ENCODE data around the gene CDH4.

CDH4 gene

DNA sequence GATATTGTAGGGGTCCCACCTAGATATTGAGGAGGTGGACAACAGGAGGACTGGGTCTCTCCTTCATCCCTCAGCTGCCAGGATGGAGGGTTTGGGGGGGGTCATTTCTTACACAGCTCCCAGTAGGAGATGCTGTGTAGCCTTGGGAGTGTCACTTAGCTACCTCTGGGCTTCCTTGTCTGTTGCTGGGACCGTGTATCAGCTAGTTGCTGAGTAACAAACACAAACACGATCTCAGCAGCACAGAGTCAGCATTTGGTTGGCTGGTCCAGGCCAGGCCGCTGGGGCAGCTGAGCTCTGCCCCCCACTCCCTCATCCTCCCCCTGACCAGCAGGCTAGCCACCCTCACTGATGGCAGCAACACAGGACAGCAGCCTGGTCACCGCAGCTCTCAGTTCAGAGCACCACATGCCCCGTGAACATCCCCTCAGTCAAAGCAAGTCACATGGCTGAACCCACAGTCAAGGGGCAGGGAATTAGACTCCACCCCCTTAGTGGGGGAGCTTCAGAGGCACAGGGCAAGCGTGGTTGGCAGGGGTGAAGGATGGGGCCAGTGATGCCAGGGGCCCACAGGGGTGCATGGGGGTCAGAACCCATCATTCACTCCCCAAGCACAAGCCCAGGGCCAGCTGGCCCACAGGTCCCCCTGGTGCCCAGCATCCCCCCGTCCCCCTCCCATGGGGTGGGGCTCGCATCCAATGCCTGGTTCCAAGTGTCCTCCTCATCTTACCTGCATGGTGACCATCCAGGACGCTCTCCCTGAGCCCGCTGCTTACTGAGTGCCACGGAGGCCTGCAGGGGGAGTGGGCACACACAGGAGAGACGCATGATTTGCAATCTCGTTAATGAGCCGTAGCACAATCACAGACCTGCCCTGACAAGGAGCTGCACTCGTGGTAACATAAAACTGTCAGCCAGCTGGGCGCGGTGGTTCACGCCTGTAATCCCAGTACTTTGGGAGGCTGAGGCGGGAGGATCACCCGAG, 701.3 kb downstream of the CDH4 start:
- Histone ChIP-seq H3K79me1 (ENCODE audit: low read length) (no peaks in the 10 kb centered on the region), H3K79me2 (ENCODE audit: control insufficient read depth, insufficient read depth, low read length) (no peaks in the 10 kb centered on the region), H2BK15ac (replicated peaks; ENCODE audit: low read depth) (no peak overlapping the region), H3K23ac (ENCODE audit: low read length) (no peak overlapping the region), H2BK120ac (ENCODE audit: low read depth, low read length) (no peak overlapping the region), H3K4me1 (ENCODE audit: control insufficient read depth, low read depth, low read length) (no peaks in the 10 kb centered on the region), H3K4ac (ENCODE audit: low read depth, low read length) (no peak overlapping the region), H3K9ac (ENCODE audit: low read length) (no peak overlapping the region), H3K27ac (ENCODE audit: low read depth, low read length) (no peak overlapping the region), H3K27me3 (ENCODE audit: insufficient read depth, low read length, poor library complexity) (no peaks in the 10 kb centered on the region), H2BK5ac (ENCODE audit: low read length) (no peak overlapping the region), H3K36me3 (ENCODE audit: control insufficient read depth, insufficient read depth, low read length) (no peaks in the 10 kb centered on the region), H3K18ac (ENCODE audit: low read length) (no peak overlapping the region), H2AK5ac (ENCODE audit: low read length) (no peak overlapping the region), H4K5ac (ENCODE audit: low read length) (no peak overlapping the region), H3K56ac (ENCODE audit: low read length) (no peak overlapping the region), H3K4me2 (ENCODE audit: low read length) (no peak overlapping the region), H4K8ac (ENCODE audit: low read depth, low read length) (no peak overlapping the region), H3K4me3 (ENCODE audit: low read length) (no peak overlapping the region)
- no peak for DNase-seq
- no CpG with 5 or more reads among the region's 20 CpGs for WGBS (ENCODE audit: extremely low coverage, insufficient coverage, low lambda C conversion rate)

DNA sequence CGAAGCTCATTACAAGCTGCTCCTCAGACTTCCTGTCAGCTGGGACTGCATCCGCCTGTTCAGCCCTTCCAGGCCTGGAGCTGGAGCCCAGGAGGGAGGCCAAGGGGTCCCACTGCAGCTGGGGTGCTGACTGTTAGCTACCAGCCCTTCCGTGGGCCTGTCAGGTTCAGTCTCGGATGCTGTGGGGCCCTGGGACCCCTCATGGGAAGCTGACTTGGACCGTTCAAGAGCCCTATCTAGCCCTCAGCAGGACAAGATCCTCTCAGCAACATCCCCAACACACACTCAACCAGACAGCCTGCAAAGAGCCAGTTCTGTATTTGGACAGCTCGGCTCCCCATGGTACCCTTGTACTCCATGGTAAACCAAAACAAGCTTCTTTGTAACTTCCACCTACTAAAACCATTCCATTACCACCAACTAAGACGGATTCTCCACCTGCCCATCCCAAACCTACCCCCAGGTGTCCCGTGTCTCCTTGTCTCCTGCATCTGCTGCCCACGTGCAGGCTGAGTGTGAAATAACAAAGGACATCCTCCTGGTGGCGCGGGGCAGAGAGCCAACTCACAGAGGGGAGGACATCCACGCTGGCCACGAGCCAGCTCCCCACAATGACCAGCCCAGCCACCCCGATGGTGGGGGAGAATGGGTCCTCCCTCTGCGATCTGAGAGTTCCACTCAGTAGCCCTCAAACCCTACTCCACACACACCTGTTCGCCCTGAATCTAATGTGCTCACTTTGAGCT, 702.4 kb downstream of the CDH4 start:
- no peak overlapping the region for H3K4me3 ChIP-seq (ENCODE audit: low read length)
- no peak overlapping the region for H2BK15ac ChIP-seq (replicated peaks; ENCODE audit: low read depth)
- H4K5ac ChIP-seq (ENCODE audit: low read length): no peak overlapping the region
- H3K9ac ChIP-seq (ENCODE audit: low read length): no peak overlapping the region
- H3K18ac ChIP-seq (ENCODE audit: low read length): no peak overlapping the region
- no peaks in the 10 kb centered on the region for H3K27me3 ChIP-seq (ENCODE audit: insufficient read depth, low read length, poor library complexity)
- H3K23ac ChIP-seq (ENCODE audit: low read length): no peak overlapping the region
- H2AK5ac ChIP-seq (ENCODE audit: low read length): no peak overlapping the region
- H3K36me3 ChIP-seq (ENCODE audit: control insufficient read depth, insufficient read depth, low read length): no peaks in the 10 kb centered on the region
- no peak overlapping the region for H3K4me2 ChIP-seq (ENCODE audit: low read length)
- no peak overlapping the region for H2BK120ac ChIP-seq (ENCODE audit: low read depth, low read length)
- no peak overlapping the region for H3K27ac ChIP-seq (ENCODE audit: low read depth, low read length)
- H2BK5ac ChIP-seq (ENCODE audit: low read length): no peak overlapping the region
- H3K4ac ChIP-seq (ENCODE audit: low read depth, low read length): no peak overlapping the region
- no peak overlapping the region for H3K56ac ChIP-seq (ENCODE audit: low read length)
- no peaks in the 10 kb centered on the region for H3K4me1 ChIP-seq (ENCODE audit: control insufficient read depth, low read depth, low read length)
- no CpG with 5 or more reads among the region's 16 CpGs for WGBS (ENCODE audit: extremely low coverage, insufficient coverage, low lambda C conversion rate)
- H3K79me1 ChIP-seq (ENCODE audit: low read length): no peaks in the 10 kb centered on the region
- no peaks in the 10 kb centered on the region for H3K79me2 ChIP-seq (ENCODE audit: control insufficient read depth, insufficient read depth, low read length)
- DNase-seq: no peak
- no peak overlapping the region for H4K8ac ChIP-seq (ENCODE audit: low read depth, low read length)

DNA sequence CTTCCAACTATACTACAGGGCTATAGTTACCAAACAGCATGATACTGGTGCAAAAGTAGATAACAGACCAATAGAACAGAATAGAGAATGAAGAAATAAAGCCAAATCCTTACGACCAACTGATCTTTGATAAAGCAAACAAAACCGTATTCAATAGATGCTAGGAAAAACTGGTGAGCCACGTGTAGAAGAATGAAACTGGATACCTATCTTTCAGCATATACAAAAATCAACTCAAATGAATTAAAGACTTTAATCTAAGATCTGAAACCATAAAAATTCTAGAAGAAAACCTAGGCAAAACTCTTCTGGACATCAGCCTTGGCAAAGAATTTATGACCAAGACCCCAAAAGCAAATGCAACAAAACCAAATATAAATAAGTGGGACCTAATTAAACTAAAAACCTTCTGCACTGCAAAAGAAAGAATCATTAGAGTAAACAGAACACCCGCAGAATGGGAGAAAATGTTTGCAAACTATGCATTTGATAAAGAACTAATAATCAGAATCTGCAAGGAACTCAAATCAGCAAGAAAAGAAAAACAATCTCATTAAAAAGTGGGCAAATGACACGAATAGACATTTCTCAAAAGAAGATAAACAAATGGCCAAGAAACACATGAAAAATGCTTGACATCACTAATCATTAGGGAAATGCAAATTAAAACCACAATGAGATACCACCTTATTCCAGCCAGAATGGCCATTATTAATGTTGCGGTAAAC, 703.8 kb downstream of the CDH4 start:
- Histone ChIP-seq H2BK5ac (ENCODE audit: low read length) (no peak overlapping the region), H3K36me3 (ENCODE audit: control insufficient read depth, insufficient read depth, low read length) (no peaks in the 10 kb centered on the region), H3K27me3 (ENCODE audit: insufficient read depth, low read length, poor library complexity) (no peaks in the 10 kb centered on the region), H2AK5ac (ENCODE audit: low read length) (no peak overlapping the region), H3K4me3 (ENCODE audit: low read length) (no peak overlapping the region), H2BK15ac (replicated peaks; ENCODE audit: low read depth) (no peak overlapping the region), H3K4me1 (ENCODE audit: control insufficient read depth, low read depth, low read length) (no peaks in the 10 kb centered on the region), H4K8ac (ENCODE audit: low read depth, low read length) (no peak overlapping the region), H3K56ac (ENCODE audit: low read length) (no peak overlapping the region), H3K9ac (ENCODE audit: low read length) (no peak overlapping the region), H3K23ac (ENCODE audit: low read length) (no peak overlapping the region), H3K4me2 (ENCODE audit: low read length) (no peak overlapping the region), H3K18ac (ENCODE audit: low read length) (no peak overlapping the region), H3K79me1 (ENCODE audit: low read length) (no peaks in the 10 kb centered on the region), H3K4ac (ENCODE audit: low read depth, low read length) (no peak overlapping the region), H3K27ac (ENCODE audit: low read depth, low read length) (no peak overlapping the region), H2BK120ac (ENCODE audit: low read depth, low read length) (no peak overlapping the region), H3K79me2 (ENCODE audit: control insufficient read depth, insufficient read depth, low read length) (no peaks in the 10 kb centered on the region), H4K5ac (ENCODE audit: low read length) (no peak overlapping the region)
- no CpG with 5 or more reads among the region's 6 CpGs for WGBS (ENCODE audit: extremely low coverage, insufficient coverage, low lambda C conversion rate)
- no peak for DNase-seq

DNA sequence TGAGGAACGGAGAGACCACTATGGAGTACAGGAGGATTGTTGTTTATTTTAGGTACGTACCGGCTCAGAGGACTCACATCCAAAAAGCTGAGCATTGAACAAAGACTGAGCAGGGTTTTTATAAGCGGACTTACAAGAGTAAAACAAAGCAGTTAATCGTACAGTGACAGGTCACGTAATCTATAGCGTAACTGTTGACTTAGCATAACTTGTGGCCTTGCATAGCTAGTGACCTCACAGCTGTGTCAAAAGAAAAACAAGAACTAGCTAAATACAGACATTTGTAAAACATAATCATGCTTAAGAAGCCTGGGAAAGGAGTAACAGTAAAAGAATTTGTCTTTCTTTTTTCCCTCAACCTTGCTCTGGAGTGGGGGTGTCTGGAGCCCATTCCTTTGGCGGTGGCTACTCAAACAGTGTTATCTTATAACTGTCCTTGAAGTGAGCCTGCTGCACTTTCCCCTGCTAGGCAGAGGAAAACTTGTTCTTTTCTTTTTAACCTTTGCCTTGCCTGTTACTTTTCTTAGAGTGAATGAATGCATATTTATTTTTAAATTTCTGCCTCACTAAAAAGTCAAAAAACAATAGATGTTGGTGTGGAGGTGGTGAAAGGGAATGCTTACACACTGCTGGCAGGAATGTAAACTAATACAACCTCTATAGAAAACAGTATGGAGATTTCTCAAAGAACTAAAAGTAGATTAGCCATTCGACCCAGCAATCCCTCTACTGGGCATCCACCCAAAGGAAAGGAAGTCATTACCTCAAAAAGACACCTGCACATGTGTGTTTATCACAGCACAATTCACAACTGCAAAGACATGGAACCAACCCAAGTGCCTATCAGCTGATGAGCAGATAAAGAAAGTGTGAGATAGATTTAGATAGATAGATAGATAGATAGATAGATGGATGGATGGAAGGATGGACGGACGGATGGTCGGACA, 704.6 kb downstream of the CDH4 start:
- no CpG with 5 or more reads among the region's 12 CpGs for WGBS (ENCODE audit: extremely low coverage, insufficient coverage, low lambda C conversion rate)
- no peak overlapping the region for H3K27ac ChIP-seq (ENCODE audit: low read depth, low read length)
- no peak for DNase-seq

More for the DNA sequence above, 704.6 kb downstream of the CDH4 start:
- H3K27me3 ChIP-seq (ENCODE audit: insufficient read depth, low read length, poor library complexity): no peaks in the 10 kb centered on the region
- H3K4me1 ChIP-seq (ENCODE audit: control insufficient read depth, low read depth, low read length): no peaks in the 10 kb centered on the region
- no peak overlapping the region for H3K23ac ChIP-seq (ENCODE audit: low read length)
- H3K18ac ChIP-seq (ENCODE audit: low read length): no peak overlapping the region
- no peak overlapping the region for H3K4me3 ChIP-seq (ENCODE audit: low read length)
- H2BK120ac ChIP-seq (ENCODE audit: low read depth, low read length): no peak overlapping the region
- H3K4me2 ChIP-seq (ENCODE audit: low read length): no peak overlapping the region
- H3K9ac ChIP-seq (ENCODE audit: low read length): no peak overlapping the region
- H2BK15ac ChIP-seq (replicated peaks; ENCODE audit: low read depth): no peak overlapping the region
- H3K4ac ChIP-seq (ENCODE audit: low read depth, low read length): no peak overlapping the region
- H4K8ac ChIP-seq (ENCODE audit: low read depth, low read length): no peak overlapping the region
- H3K79me2 ChIP-seq (ENCODE audit: control insufficient read depth, insufficient read depth, low read length): no peaks in the 10 kb centered on the region
- H2AK5ac ChIP-seq (ENCODE audit: low read length): no peak overlapping the region
- H3K79me1 ChIP-seq (ENCODE audit: low read length): no peaks in the 10 kb centered on the region
- H4K5ac ChIP-seq (ENCODE audit: low read length): no peak overlapping the region
- H2BK5ac ChIP-seq (ENCODE audit: low read length): no peak overlapping the region
- H3K56ac ChIP-seq (ENCODE audit: low read length): no peak overlapping the region
- no peaks in the 10 kb centered on the region for H3K36me3 ChIP-seq (ENCODE audit: control insufficient read depth, insufficient read depth, low read length)

Data from mesendoderm (in vitro differentiated cells).